DMS53 (cell line): ENCODE data around the gene SLC46A1.

Experiments
- DNase-seq: peaks from one replicate; lab custom pipeline; 2025; lab: John Stamatoyannopoulos, UW

SLC46A1 gene

DNA sequence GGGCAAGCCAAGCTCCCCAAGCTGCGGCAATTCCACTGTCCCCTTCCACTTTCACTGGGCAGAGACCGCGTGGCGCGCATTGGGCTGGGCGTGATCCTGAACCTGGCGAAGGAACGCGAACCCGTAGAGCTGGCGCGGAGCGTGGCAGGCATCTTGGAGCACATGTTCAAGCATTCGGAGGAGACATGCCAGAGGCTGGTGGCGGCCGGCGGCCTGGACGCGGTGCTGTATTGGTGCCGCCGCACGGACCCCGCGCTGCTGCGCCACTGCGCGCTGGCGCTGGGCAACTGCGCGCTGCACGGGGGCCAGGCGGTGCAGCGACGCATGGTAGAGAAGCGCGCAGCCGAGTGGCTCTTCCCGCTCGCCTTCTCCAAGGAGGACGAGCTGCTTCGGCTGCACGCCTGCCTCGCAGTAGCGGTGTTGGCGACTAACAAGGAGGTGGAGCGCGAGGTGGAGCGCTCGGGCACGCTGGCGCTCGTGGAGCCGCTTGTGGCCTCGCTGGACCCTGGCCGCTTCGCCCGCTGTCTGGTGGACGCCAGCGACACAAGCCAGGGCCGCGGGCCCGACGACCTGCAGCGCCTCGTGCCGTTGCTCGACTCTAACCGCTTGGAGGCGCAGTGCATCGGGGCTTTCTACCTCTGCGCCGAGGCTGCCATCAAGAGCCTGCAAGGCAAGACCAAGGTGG, 24.7 kb downstream of the SLC46A1 start:
- peak; percentile 79 for DNase-seq

DNA sequence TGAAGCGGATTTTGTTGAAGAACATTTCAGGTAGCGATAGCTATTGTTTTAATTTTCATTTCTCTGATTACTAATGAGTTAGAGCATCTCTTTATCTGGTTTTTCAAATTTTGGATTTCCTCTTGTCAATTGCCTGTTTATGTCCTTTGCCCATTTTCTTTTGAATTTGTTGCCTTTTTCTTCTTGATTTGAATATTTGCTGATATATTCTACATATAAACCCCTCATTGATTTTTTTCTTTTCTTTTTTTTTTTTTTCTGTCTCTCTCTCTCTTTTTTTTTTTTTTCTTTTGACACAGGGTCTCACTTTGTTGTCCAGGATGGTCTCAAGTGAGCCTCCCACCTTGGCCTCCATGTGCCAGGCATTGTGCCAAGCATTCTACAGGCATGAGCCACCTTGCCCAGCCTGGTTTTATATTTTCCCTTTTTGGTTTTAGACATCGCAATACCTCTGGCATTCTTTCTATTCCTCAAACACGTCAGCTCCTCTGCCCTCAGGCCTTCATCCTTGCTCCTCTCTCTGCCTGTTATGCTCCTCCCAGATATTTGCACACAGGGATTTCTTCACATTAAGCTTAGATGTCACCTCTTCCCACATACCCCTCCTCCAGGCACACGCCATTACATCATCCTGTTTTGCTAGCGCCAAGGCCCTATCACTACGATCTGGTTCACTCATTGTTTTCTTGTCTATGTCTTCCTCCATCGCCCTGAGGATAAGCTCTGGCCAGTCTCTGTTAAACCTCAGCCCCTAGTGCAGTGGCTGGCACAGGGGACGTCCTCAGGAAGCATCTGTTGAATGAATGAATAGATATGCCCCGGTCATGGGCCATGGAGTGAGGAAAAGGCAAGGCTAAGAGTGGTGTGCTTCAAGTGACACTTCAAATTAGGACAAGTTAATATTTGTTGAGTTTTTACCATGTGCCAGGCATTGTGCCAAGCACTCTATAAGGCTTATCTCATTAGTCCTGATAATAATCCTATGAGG, 25.9 kb downstream of the SLC46A1 start:
- DNase-seq, result no peak

DNA sequence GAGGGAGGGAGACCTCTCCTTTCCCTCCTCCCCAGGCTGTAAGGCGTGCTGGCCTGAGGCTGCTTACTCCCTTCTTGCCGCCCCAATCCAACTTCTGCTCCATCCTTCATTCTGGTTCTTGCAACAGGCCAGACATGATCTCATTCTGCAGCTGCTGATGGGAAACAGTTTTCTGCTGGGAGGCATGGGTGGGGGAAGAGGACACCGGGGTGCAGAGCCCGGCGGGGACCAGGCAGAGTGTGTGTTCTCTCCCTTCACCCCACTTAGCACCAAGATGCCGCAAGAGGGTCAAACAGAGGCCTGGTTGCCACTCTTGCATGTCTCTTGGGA, 33.1 kb downstream of the SLC46A1 start:
- DNase-seq, result no peak

DNA sequence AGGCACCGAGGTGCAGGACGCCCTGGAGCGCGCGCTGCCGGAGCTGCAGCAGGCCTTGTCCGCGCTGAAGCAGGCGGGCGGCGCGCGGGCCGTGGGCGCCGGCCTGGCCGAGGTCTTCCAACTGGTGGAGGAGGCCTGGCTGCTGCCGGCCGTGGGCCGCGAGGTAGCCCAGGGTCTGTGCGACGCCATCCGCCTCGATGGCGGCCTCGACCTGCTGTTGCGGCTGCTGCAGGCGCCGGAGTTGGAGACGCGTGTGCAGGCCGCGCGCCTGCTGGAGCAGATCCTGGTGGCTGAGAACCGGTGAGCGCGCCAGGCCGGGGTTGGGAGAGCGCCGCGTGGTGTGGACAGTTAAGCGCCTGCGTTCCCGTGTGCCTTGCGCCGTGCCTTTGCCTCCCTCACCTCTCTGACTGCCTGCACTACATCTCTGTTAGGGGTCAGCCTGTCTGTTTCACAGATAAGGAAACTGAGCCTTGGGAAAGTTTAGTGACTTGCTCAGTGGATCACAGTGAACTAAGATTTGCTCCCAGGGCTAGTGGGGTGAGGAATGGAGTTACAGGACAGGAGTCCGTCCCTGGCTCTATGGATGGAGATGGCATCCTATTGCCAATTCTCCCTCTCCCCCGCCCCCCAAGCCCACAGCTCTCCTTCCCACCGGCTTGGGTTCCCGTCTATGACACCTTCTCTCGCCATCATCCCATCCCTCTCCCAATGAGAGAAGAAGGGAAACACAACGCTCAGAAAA, 33.6 kb downstream of the SLC46A1 start:
- peak; percentile 60 for DNase-seq

DNA sequence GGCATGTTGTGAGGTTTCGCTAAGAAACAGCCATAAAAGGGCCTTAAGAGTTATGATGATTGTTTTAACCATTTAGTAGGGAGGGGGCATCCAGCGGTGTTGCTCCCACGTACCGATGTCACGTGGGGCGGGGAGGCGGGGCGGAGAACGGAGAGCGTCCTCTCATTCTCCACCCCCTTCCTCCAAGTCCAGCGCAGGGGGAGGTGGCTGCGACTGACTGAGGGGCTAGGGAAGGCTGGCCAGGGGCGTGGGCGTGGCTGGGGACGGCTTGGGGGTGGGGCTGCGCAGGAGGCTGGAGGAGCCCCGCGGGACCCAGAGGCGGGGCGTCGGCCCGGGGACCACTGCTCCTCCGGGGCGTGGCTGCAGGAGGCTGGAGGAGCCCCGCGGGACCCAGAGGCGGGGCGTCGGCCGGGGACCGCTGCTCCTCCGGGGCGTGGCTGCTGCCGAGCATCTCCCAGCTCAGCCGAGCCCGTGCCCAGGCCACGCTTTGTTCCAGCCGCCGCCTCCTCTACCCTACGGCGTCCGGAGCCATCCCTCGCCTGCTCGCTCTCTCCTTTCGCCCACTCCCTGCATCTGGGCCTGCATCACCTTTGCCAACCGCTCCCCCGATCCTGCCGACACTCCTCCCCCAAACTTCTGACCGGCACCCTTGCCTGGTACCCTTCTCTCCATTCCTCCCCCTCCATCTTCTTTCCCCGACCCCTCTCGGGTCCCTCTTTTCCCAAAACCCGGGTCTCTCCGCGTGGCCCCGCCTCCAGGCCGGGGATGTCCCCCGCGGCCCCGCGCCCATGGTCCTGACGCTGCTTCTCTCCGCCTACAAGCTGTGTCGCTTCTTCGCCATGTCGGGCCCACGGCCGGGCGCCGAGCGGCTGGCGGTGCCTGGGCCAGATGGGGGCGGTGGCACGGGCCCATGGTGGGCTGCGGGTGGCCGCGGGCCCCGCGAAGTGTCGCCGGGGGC, 34.5 kb downstream of the SLC46A1 start, which contains the start of gene SARM1:
SARM1 (plus strand) TSS at position 450 of the 958 bp plus-strand sequence; CDS start at position 789, 339 bp downstream.
- peak; percentile 74 for DNase-seq

DNA sequence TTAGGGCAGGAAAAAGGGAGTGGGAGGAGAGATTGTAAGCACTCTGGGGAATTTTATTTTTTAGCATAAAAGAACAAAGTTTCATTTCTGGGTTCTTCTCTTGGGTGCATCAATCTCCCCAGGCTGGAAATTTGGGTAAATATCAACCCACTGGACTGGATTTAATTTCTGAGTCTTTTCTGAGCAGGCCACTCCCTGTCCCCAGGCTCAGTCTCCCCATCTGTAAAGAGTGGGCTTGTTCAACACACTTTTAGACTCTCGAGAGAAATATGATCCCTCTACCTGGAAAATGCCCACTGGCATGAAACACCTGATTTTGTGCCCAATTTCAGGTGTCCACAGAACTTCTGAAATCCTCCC, 35.3 kb downstream of the SLC46A1 start:
- DNase-seq, result no peak

DNA sequence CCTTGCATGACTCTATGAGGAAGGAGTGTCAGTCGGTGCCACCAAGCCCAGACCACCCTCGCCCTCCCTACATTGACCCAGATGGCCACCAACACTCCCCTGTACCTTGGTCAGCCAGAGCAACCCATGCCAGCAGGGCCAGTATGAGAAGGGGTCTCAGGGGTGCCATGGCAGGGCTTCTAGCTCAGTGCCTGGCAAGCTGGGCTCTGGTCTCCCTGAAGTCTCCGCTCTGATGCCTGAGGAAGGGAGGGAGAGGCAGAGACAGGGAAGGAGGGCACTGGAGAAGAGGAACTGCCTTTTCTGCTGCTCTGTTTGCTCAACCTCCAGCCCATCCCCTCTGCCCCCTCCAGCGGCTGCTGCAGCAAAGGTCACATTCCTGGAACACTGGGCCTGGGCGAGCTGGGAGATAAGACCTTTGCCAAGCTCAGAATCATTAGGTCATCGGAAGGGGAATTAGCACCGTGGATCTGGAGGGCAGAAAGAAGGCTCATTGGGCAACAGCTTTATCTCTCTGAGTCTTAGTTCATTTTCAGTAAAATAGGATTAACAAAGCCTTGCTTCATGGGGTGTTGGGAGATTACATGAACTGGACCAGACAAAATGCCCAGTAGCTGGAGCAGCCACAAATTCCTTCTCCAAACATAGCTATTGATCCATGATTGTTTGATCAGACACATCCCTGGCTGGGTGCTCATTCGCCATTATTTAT, 35.8 kb downstream of the SLC46A1 start, which contains the start of gene VTN:
VTN (minus strand) TSS at position 273 of the 709 bp plus-strand sequence; CDS start at position 169, 104 bp downstream.
- DNase-seq, result peak; percentile 54

DNA sequence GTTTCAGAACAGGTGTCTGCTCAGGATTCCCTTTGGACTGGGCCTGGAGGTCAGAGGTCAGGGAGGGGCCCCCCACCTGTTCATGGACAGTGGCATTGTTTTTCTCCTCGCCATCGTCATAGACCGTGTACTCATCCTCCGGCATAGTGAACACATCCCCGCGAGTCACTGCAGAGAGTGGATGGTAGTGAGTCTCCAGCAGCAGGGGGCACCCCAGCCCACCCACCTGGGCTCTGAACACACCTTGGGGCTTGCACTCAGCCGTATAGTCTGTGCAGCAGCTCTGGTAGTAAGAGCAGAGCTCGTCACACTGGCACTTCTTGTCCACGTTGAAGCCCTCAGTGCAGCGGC, 36.4 kb downstream of the SLC46A1 start:
- no peak for DNase-seq

DNA sequence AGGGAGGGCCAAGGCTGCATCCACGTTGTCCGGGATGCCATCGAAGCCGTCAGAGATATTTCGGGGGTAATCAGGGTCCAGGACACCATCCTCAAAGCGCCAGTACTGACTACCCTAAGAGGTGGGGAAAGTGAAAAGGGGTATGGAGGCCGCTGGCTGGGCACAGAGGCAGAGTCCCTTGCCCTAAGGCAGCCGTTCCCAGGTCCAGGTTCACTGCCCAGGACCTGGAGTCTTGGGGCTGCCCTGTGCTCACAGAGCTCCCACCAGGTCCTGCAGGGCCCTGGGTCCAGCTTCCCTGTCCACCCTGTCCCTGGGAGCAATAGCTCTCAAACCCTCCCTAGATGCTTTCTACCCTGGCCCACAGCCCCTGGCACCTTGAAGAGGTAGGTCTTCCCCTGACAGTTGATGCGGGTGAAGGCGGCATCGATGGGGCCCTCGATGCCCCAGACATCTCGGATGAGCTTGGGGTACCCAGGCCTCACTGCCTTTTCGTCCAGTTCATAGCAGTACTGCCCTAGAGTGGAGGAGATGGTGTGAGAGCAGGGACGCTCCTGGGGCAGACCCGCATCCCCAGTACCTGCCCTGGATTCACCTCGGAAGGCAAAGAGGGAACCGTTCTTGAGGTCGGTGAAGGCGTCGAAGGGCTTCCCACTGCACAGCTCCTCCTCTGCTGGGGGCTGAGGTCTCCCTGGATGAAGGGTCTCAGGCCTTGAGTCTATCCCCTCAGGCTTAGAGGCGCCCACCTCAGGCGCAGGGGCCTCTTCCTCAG, 36.9 kb downstream of the SLC46A1 start:
- DNase-seq, result no peak

DNA sequence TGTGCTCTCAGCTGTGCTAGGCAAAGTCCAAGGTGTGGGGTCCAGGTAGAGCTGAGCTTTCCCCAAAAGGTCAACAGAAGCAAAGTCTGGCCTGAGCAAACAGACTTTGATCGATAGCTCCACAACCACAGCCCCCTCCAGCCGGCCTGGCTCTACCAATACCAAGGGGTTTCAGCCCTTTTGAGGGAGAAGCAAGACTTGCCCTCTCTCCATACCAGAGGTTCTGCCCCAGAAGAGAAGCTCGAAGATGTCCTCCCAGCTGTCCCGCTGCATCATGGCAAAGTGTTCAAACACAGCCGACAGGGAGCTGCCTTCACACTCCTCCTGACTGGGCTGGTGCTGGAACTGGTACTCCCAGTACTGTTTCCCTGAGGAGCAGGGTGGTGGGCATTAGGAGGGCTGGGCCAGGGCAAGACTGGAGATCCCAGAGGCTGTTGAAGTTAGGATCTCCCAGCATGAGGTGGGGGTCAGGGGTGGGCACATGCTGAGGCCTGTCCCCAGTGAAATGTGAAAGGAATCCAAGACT, 37.6 kb downstream of the SLC46A1 start:
- no peak for DNase-seq

DNA sequence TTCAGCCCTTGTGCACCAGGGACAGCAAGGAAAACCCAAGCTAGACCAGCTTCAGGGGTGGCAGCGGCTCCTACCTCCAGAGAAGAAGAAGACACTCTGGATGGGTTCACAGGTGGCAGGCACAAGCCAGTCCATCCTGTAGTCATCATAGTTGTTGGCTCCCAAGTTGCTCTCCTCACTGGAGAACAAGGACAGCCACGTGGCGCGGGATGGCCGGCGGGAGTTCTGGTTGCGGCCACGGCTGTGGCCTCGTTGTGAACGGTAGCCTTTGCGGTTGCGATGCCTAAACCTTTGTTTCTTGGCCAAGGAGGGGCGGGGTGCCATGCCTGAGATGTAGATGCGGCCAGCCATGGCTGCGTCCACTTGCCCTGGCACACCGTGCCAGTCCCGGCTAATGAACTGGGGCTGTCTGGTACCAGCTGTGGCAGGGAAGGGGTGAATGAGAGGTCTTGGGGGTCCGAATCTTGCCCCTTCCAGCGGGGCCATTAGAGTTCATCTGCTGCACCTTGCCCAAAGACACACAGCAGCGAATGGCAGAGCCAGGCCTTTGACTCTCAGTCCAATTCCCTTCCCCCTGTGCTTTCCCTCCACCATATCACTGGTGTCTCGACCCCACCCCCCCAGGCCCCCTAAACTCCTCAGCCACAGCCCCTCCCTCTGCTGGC, 38.2 kb downstream of the SLC46A1 start:
- DNase-seq, result no peak

DNA sequence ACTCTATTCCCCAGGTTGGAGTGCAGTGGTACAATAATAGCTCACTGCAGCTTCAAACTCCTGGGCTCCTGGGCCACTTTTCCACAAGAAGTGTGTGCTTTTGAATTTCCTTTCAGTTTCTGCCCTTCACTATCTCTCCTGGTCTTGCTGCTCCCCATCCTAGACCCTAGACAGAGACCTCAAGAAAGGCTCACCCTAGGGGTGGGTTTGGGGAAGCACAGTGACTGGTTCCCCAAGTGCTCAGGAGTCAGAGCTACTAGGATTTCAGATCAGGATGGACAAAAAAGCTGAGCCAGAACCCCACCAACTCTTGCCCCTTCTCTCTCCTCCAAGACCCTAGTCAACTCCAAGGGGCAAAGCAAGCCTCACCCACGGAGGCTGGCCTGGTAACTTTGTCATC, 39.4 kb downstream of the SLC46A1 start:
- DNase-seq, result no peak

DNA sequence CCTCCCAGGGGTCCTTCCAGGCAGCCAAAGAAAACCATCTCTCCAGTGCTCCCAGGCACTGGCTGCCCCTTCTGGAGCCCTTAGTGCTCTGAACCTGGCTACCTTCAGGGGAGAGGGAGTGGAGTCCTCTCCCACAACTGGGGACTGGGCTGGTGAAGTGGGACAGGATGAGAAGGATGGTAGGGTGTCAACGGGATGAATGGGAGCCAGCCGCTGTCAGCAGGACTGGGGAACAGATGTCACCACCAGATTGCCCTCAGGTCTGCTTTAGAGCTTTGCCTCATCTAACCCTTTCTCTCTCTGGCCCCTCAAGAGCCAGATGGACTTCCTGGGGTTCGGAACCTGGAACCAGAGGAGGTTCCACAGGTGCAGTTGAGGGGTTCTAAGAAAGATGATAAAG, 40.5 kb downstream of the SLC46A1 start:
- no peak for DNase-seq

DNA sequence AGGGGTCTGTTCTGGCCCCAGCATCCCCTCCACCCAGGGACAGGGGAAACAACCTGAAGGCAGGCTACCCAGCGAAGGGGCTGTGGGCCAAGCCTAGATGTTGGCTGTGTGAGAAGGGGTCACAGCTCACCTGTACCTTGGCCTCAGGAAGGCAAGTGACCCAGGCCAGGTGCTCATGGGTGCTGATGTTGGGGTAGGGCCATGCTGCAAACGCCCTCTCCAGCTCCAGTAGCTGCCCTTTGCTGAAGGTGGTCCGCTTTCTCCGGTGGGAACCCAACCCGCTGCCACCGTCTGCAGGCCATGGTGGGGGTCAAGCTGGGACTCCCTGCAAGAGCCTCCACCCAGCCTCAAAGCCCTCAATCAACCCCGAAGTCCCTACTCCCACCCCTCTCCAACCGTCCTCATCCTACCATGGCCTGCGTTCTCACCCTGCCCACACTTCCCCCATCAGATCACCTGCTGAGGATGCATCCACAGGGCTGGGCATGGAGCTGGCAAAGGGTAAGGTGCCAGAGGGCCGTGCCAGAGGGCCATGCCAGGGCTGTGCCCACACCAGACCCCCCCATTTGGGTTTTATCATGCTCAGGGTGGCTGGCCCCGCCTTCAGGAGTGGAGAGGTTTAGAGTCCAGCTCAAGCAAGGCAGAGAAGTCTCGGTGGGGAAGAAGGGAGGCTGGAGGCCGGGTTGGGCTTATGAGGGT, 41.2 kb downstream of the SLC46A1 start, which contains the start of gene SEBOX:
SEBOX (minus strand) TSS at position 535 of the 699 bp plus-strand sequence; CDS start at position 487, 48 bp downstream.
- DNase-seq, result no peak

DNA sequence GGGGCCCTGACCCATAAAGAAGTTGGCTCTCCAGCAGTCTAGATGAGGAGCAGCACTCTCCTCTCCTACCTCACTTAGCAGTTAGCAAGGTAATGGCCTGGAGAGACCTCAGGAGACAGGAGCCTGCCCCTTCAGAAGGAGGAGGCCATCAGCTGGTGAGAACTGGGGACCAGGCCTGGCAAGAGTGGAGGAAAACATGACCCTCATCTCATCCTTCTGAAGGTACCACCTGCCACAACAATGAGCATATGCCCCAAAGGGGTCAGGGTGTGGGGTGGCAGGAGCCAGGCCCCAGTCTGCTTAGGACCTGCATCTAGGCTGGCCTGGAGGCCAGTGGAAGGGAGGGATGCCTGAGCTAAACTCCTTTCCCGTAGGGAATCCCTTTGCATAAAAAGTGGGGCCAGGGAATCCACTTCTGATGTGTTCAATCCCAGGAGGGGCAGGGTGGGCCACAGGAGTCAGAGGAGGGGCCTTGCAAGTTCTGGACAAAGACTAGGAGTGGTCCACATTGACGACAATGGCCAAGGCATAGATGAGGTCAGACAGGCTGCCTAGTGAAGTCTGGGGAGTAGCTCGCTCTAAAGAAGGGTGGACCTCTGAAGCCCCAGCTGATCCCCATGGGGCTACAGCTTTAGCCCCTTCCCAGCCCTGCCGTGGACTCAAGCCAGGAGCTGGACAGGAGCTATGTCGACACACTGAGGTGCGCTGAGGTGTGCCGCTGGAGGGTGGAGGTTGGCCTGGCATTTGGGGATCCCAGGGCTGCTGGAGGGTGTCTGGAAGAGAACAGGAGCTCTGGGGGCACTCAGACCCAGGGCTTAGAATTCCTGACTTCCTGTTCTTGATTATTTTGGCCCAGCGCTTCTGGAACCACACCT, 42.0 kb downstream of the SLC46A1 start:
- DNase-seq, result no peak

DNA sequence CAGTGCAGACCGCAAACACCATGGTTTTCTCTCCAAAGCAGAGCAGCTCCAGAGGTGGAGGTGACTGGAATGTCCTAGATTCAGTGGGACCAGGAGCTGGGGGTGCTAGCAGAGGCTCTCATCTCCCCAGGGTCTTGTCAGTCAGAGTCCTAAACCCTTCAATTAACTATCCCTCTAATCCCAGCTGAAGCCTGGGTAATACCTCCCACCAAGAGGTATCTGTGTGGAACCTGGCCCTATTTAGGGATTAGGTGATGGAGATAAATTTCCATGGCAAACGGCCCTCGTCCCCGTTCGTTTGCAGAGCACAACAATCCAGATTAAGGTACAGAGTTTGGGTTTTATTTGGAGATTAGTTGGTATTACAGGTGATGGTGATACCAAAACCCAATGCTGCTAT, 42.8 kb downstream of the SLC46A1 start:
- DNase-seq, result no peak

DNA sequence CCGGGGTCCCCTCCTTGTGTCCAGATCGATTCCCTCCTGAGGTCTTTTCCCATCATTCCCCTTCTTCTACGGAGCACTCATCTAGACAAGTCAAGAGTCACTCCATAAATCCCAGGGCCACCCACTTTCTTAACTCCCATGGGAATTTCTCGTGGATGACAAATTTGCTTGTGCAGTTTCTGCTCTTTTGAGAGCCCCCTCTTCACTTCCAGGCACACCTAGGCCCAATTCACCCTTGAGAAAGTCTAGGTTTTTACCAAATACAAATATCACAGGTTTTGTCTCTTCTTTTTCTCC, 48.2 kb downstream of the SLC46A1 start:
- DNase-seq, result no peak
